Fibroblast of lung (primary cell): ENCODE data around the gene ZDHHC14.

Experiments used
- CTCF ChIP-seq, 2 donors: IDR thresholded peaks in 1 of 2; conservative IDR thresholded peaks in 1 of 2; 1 replicate in 1 of 2; 2 replicates in 1 of 2; pipeline ENCODE4 v1.5.1; 2011 to 2012; ENCODE audit warnings: low read length in 2 of 2, control low read depth in 1 of 2, inconsistent platforms in 1 of 2, low read depth in 1 of 2, mild to moderate bottlenecking in 1 of 2
- EZH2 ChIP-seq: IDR thresholded peaks from 2 replicates; pipeline ENCODE4 v1.5.1; 2012; ENCODE audit warnings: low read length, control low read depth, mild to moderate bottlenecking; ENCODE audit errors: missing control alignments

GRCh38 chr6:157530724-157531168, 149.8 kb downstream of the ZDHHC14 start:
- TF ChIP-seq CTCF (conservative IDR thresholded peaks at IDR 0.05 in 1 of 2, IDR thresholded peaks at IDR 0.05 in 1 of 2; ENCODE audit: low read depth in 1 of 2, low read length in 2 of 2) = no peak
- TF ChIP-seq EZH2 = no peak
